BJ (cell line): Measurements from ENCODE around the gene LCN12. TPM values are rescaled to one million over a fixed set of nuclear protein-coding genes. Genes with fewer than 3 reads are reported as not detected.

Experiments
- CTCF ChIA-PET: fragments of 350-600 bp; formaldehyde crosslinking; extraction: SDS; loops from one replicate; lab custom pipeline; 2021; ENCODE audit warnings: antibody characterized with exemption, inconsistent platforms; lab: Yijun Ruan, JAX
- POLR2A ChIA-PET: fragments of 300-600 bp; sonication (Branson Sonifier 250); formaldehyde crosslinking; extraction: SDS; loops from one replicate; lab custom pipeline; 2021; ENCODE audit warnings: antibody characterized with exemption; lab: Charles Lee
- DNase-seq: peaks from one replicate; pipeline ENCODE4 v3.0.0-alpha.2; 2011; ENCODE audit warnings: low read depth
- H3K27me3 ChIP-seq: 2 replicates; pipeline ENCODE4 v1.6.0; 2011; ENCODE audit warnings: low read length; ENCODE audit not compliant: control insufficient read depth, insufficient read depth
- H3K36me3 ChIP-seq: 2 replicates; pipeline ENCODE4 v1.5.1; 2011; ENCODE audit warnings: low read length; ENCODE audit not compliant: control insufficient read depth, insufficient read depth
- H3K4me3 ChIP-seq: 2 replicates; pipeline ENCODE4 v1.5.1; 2011; ENCODE audit warnings: low read depth, mild to moderate bottlenecking, control low read depth, low read length
- polyA plus RNA-seq: library from polyadenylated mRNA; depleted of rRNA; stranded (reverse); fragments of >200 nt; gene quantifications from 2 replicates; pipeline ENCODE4 v1.2.3, GENCODE V29; 2011
- TF ChIP-seq, protein P1 (sequence below): IDR thresholded peaks from 2 replicates; pipeline ENCODE4 v1.5.1; 2011; ENCODE audit warnings: low read depth, mild to moderate bottlenecking, control low read depth, inconsistent platforms, low read length, moderate library complexity; ENCODE audit not compliant: insufficient read depth

Gene LCN12
- polyA plus RNA-seq, 1 experiment = 0.36 TPM

DNA sequence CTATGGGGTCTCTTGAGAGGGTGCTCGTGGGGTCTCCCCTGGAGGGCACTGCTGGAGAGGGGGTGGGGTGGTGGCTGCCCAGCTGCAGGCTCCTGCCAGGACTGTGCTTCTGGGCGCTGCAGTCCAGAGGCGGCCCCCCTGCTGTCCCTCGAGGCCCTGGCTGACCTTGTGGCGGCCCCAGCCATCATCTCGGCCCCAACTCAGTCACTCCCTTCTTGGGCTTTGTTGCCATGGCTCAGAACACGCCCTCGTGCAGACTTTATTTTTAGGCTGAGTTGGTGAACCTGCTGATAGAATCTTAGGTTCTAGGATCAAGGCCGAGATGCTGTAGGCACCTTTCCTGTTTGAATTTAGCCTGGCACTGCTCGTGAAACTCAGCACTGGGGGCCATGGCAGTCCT is 30.4 kb upstream of the LCN12 start:
- DNase-seq = no peak
- Histone ChIP-seq H3K27me3 (no peaks in the 10 kb centered on the region), H3K36me3 (peaks cover 30% of the 10 kb centered on the region), H3K4me3 (no peak overlapping the region)
- CTCF ChIA-PET = interaction anchor here (1.0 kb wide), 1 partner anchor 107 kb away, joined by 3 read pairs; no protein-coding TSS in a partner anchor
- POLR2A ChIA-PET = no interaction called here
- TF ChIP-seq, protein P1, sequence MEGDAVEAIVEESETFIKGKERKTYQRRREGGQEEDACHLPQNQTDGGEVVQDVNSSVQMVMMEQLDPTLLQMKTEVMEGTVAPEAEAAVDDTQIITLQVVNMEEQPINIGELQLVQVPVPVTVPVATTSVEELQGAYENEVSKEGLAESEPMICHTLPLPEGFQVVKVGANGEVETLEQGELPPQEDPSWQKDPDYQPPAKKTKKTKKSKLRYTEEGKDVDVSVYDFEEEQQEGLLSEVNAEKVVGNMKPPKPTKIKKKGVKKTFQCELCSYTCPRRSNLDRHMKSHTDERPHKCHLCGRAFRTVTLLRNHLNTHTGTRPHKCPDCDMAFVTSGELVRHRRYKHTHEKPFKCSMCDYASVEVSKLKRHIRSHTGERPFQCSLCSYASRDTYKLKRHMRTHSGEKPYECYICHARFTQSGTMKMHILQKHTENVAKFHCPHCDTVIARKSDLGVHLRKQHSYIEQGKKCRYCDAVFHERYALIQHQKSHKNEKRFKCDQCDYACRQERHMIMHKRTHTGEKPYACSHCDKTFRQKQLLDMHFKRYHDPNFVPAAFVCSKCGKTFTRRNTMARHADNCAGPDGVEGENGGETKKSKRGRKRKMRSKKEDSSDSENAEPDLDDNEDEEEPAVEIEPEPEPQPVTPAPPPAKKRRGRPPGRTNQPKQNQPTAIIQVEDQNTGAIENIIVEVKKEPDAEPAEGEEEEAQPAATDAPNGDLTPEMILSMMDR = no peak

DNA sequence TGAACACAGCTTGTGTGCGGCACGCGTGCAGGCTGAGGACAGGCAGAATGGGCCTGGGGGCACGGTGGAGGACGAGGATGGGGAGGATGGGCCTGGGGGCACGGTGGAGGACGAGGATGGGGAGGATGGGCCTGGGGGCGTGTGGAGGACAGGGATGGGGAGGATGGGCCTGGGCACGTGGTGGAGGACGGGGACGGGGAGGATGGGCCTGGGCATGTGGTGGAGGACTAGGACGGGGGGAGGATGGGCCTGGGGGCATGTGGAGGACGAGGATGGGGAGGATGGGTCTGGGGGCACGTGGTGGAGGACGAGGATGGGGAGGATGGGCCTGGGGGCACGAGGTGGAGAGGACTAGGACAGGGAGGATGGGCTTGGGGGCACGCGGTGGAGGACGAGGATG is 29.5 kb upstream of the LCN12 start:
- TF ChIP-seq, protein P1 = no peak

DNA sequence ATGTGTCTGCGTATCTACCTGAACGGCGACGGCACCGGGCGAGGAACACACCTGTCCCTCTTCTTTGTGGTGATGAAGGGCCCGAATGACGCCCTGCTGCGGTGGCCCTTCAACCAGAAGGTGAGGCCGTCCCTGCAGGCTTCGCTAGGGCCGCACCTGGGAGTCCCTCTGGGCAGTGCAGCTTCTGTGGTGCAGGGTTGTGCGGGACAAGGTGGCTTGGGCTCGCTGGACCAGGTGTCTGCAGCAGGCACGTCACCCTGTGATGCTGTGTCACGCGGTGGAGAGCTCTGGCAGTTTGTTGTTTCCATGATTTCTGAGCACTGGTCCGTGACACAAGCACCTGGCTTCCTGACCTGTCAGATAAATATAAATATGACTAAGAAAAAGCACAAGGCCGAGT is 28.2 kb upstream of the LCN12 start:
- no peak overlapping the region for H3K4me3 ChIP-seq

More for the DNA sequence above, 29.5 kb upstream of the LCN12 start:
- no peak overlapping the region for H3K4me3 ChIP-seq
- ChIA-PET POLR2A (no interaction called here), CTCF (no interaction called here)
- DNase-seq = no peak
- peaks cover 28% of the 10 kb centered on the region for H3K36me3 ChIP-seq
- H3K27me3 ChIP-seq = no peaks in the 10 kb centered on the region

DNA sequence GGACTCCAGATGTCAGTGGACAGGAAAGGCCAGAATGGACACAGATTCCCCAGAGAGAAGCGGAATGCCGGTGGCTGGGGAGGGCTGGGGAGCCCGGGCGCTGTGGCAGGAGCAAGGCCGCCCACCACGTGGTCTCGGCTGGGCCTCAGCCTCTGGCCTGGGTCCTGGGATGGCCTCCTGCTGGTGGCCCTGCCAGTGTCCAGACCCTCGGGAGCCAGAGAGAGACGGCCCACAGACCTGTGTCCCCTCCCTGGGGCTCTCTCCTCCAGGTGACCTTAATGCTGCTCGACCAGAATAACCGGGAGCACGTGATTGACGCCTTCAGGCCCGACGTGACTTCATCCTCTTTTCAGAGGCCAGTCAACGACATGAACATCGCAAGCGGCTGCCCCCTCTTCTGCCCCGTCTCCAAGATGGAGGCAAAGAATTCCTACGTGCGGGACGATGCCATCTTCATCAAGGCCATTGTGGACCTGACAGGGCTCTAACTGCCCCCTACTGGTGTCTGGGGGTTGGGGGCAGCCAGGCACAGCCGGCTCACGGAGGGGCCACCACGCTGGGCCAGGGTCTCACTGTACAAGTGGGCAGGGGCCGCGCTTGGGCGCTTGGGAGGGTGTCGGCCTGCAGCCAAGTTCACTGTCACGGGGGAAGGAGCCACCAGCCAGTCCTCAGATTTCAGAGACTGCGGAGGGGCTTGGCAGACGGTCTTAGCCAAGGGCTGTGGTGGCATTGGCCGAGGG is 26.5 kb upstream of the LCN12 start:
- ChIA-PET POLR2A (no interaction called here), CTCF (interaction anchor here (0.8 kb wide), 1 partner anchor 19 kb away, joined by 3 read pairs; the partner anchor contains the start of gene FBXW5)
- H3K27me3 ChIP-seq = no peaks in the 10 kb centered on the region
- TF ChIP-seq, protein P1 = no peak
- no peak for DNase-seq
- H3K36me3 ChIP-seq = peaks cover 21% of the 10 kb centered on the region
- H3K4me3 ChIP-seq = no peak overlapping the region

More for the DNA sequence above, 28.2 kb upstream of the LCN12 start:
- DNase-seq = no peak
- Histone ChIP-seq H3K27me3 (no peaks in the 10 kb centered on the region), H3K36me3 (peaks cover 31% of the 10 kb centered on the region)
- ChIA-PET POLR2A (no interaction called here), CTCF (interaction anchor here (0.6 kb wide), 1 partner anchor 123 kb away, joined by 3 read pairs; no protein-coding TSS in a partner anchor)
- TF ChIP-seq, protein P1 = no peak

DNA sequence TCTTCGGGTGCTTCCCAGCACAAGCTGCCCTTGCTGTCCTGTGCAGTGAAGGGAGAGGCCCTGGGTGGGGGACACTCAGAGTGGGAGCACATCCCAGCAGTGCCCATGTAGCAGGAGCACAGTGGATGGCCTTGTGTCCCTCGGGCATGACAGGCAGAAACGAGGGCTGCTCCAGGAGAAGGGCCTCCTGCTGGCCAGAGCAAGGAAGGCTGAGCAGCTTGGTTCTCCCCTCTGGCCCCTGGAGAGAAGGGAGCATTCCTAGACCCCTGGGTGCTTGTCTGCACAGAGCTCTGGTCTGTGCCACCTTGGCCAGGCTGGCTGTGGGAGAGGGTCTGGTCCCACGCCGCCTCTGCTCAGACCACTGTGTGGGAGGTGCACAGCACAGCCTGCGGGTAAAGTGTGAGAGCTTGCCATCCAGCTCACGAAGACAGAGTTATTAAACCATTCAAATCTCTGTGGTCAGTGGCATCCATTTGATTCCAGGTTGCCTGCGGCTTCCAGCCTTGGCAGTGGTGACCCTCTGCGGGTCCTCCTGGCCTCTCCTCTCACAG is 25.8 kb upstream of the LCN12 start:
- ChIA-PET CTCF (interaction anchor here (0.8 to 1.0 kb wide), 2 partner anchors 16 to 18 kb away, joined by 3 read pairs; partner anchors contain the start of gene FBXW5), POLR2A (no interaction called here)
- Histone ChIP-seq H3K27me3 (no peaks in the 10 kb centered on the region), H3K4me3 (no peak overlapping the region), H3K36me3 (peaks cover 18% of the 10 kb centered on the region)
- DNase-seq = no peak
- TF ChIP-seq, protein P1 = no peak
